ENCODE results near the gene PTBP2.

The PTBP2 gene

GRCh38 chr1:96746440-96747420 is 25.1 kb downstream of the PTBP2 start:
- TF ChIP-seq TAF1 (IDR thresholded peaks at IDR 0.05; ENCODE audit: borderline replicate concordance, insufficient read depth, low read length) = no peak
- no peak for TF ChIP-seq SIN3A (IDR thresholded peaks at IDR 0.05; ENCODE audit: borderline replicate concordance, insufficient read depth, low read length)
- no peak for TF ChIP-seq REST (IDR thresholded peaks at IDR 0.05; ENCODE audit: insufficient read depth in 1 of 2, low read depth in 2 of 2, low read length in 2 of 2)
- no peak for TF ChIP-seq FOXP2 (optimal IDR thresholded peaks at IDR 0.05; ENCODE audit: borderline replicate concordance, extremely low read depth, extremely low read length, insufficient read depth)
- TF ChIP-seq POLR2AphosphoS5 (IDR thresholded peaks at IDR 0.05; ENCODE audit: low read depth, low read length) = no peak

GRCh38 chr1:96747565-96747964 is 26.0 kb downstream of the PTBP2 start:
- no peak for TF ChIP-seq REST (IDR thresholded peaks at IDR 0.05; ENCODE audit: insufficient read depth in 1 of 2, low read depth in 2 of 2, low read length in 2 of 2)
- no peak for TF ChIP-seq TAF1 (IDR thresholded peaks at IDR 0.05; ENCODE audit: borderline replicate concordance, insufficient read depth, low read length)
- no peak for TF ChIP-seq FOXP2 (optimal IDR thresholded peaks at IDR 0.05; ENCODE audit: borderline replicate concordance, extremely low read depth, extremely low read length, insufficient read depth)
- TF ChIP-seq SIN3A (IDR thresholded peaks at IDR 0.05; ENCODE audit: borderline replicate concordance, insufficient read depth, low read length) = no peak
- no peak for TF ChIP-seq POLR2AphosphoS5 (IDR thresholded peaks at IDR 0.05; ENCODE audit: low read depth, low read length)

GRCh38 chr1:96748078-96748477 is 26.5 kb downstream of the PTBP2 start:
- TF ChIP-seq POLR2AphosphoS5 (IDR thresholded peaks at IDR 0.05; ENCODE audit: low read depth, low read length) = no peak
- TF ChIP-seq REST (IDR thresholded peaks at IDR 0.05; ENCODE audit: insufficient read depth in 1 of 2, low read depth in 2 of 2, low read length in 2 of 2) = no peak
- TF ChIP-seq TAF1 (IDR thresholded peaks at IDR 0.05; ENCODE audit: borderline replicate concordance, insufficient read depth, low read length) = no peak
- TF ChIP-seq SIN3A (IDR thresholded peaks at IDR 0.05; ENCODE audit: borderline replicate concordance, insufficient read depth, low read length) = no peak

GRCh38 chr1:96749618-96750017 is 28.0 kb downstream of the PTBP2 start:
- no peak for TF ChIP-seq REST (IDR thresholded peaks at IDR 0.05; ENCODE audit: insufficient read depth in 1 of 2, low read depth in 2 of 2, low read length in 2 of 2)
- no peak for TF ChIP-seq SIN3A (IDR thresholded peaks at IDR 0.05; ENCODE audit: borderline replicate concordance, insufficient read depth, low read length)
- TF ChIP-seq FOXP2 (optimal IDR thresholded peaks at IDR 0.05; ENCODE audit: borderline replicate concordance, extremely low read depth, extremely low read length, insufficient read depth) = no peak
- TF ChIP-seq POLR2AphosphoS5 (IDR thresholded peaks at IDR 0.05; ENCODE audit: low read depth, low read length) = no peak
- no peak for TF ChIP-seq TAF1 (IDR thresholded peaks at IDR 0.05; ENCODE audit: borderline replicate concordance, insufficient read depth, low read length)
